Ovary (tissue), 9 donors: Measurements from ENCODE around the gene NTRK2. TPM values are rescaled to one million over a fixed set of nuclear protein-coding genes. Genes with fewer than 3 reads are reported as not detected.
A peak's percentile ranks its signal among the peaks of the same experiment; 100 is the strongest.

Source experiments
- DNase-seq, 5 donors: peaks; one replicate each; pipeline ENCODE4 v3.0.0-alpha.2; 2019 to 2020
- H3K27ac ChIP-seq, 2 donors: fragments of 200-600 bp; one replicate each; pipeline versions ENCODE4 v1.5.1 to v1.8.0; 2019 to 2022
- H3K27me3 ChIP-seq: fragments of 200-600 bp; one replicate; pipeline ENCODE4 v1.8.0; 2022
- H3K36me3 ChIP-seq: fragments of 200-600 bp; sonication (generic); one replicate; pipeline ENCODE4 v1.5.1; 2019
- H3K4me1 ChIP-seq: one replicate; pipeline ENCODE4 v1.8.1; 2013; ENCODE audit warnings: mild to moderate bottlenecking, moderate library complexity; ENCODE audit not compliant: insufficient read depth
- H3K4me3 ChIP-seq: fragments of 200-600 bp; sonication (generic); one replicate; pipeline ENCODE4 v1.5.1; 2017
- H3K9me3 ChIP-seq, 2 donors: fragments of 200-600 bp in 1 of 2; sonication (generic) in 1 of 2; one replicate each; pipeline versions ENCODE4 v1.5.1 to v1.8.1; 2013 to 2019; ENCODE audit warnings: mild to moderate bottlenecking in 1 of 2, moderate library complexity in 1 of 2
- EP300 ChIP-seq: sonication (generic); formaldehyde crosslinking; IDR thresholded peaks from one replicate; pipeline ENCODE4 v1.6.1; 2017; ENCODE audit warnings: antibody characterized with exemption
- POLR2A ChIP-seq: fragments of 450-650 bp; IDR thresholded peaks from one replicate; pipeline ENCODE4 v1.6.1; 2017; ENCODE audit warnings: antibody characterized with exemption, mild to moderate bottlenecking, moderate library complexity
- WGBS, 3 donors: extraction: QIAGEN DNeasy Blood & Tissue Kit in 1 of 3; methylation state at CpG; one replicate each; pipeline versions ENCODE4 v1.1.5 to v1.1.7; 2013 to 2017; 5-methylcytosine and 5-hydroxymethylcytosine counted together
- intact Hi-C, 4 donors: fragments of 100-400 bp; cut with DNase I; formaldehyde crosslinking; loops; one replicate each; pipeline versions ENCODE4 v1.11.0 to v1.15.1; 2022 to 2023
- polyA plus RNA-seq, 2 donors: library from polyadenylated mRNA; stranded (reverse); fragments of 200-250 nt in 1 of 2; fragments of 350-450 nt in 1 of 2; fragmentation: Illumina TruSeq in 1 of 2; extraction: RNeasy Lipid Tissue Mini Kit (QIAGEN cat#74804) in 1 of 2; gene quantifications; one replicate each; pipeline ENCODE4 v1.2.3, GENCODE V29; 2013 to 2014
- total RNA-seq, 7 donors: library from RNA; depleted of rRNA in 2 of 7; stranded (reverse); fragments of >200 nt in 2 of 7; fragmentation: NEBNext Ultra II Directional in 3 of 7; extraction: Animal tissue kit (Norgen Biotek cat#: 25700) in 3 of 7; gene quantifications; one replicate each; pipeline versions ENCODE4 v1.1.0 to v1.2.4, GENCODE V29; 2016 to 2023
- TF ChIP-seq, protein P1 (sequence below), 3 donors: fragments of 450-650 bp in 2 of 3; fragments of 200-600 bp in 1 of 3; IDR thresholded peaks; one replicate each; pipeline versions ENCODE4 v1.5.1 to v1.8.0; 2016 to 2022; ENCODE audit warnings: antibody characterized with exemption in 3 of 3, mild to moderate bottlenecking in 1 of 3
- donor health status: DM: no; HTN: no; CAD: no; lungs with moderate emphysema.
- donor health status: DM: no; HTN: no; CAD: no.
- donor health status: Bipolar disorder and iron deficiency.
- donor health status: DM: yes; HTN: yes; CAD: no.
- donor health status: DM: no; HTN: no; CAD: no.
- donor health status: DM: yes; HTN: yes; CAD: no.

NTRK2 gene
- total and polyA plus RNA-seq, 9 donors = 6.4 to 31.1 (median 10.8) TPM

DNA sequence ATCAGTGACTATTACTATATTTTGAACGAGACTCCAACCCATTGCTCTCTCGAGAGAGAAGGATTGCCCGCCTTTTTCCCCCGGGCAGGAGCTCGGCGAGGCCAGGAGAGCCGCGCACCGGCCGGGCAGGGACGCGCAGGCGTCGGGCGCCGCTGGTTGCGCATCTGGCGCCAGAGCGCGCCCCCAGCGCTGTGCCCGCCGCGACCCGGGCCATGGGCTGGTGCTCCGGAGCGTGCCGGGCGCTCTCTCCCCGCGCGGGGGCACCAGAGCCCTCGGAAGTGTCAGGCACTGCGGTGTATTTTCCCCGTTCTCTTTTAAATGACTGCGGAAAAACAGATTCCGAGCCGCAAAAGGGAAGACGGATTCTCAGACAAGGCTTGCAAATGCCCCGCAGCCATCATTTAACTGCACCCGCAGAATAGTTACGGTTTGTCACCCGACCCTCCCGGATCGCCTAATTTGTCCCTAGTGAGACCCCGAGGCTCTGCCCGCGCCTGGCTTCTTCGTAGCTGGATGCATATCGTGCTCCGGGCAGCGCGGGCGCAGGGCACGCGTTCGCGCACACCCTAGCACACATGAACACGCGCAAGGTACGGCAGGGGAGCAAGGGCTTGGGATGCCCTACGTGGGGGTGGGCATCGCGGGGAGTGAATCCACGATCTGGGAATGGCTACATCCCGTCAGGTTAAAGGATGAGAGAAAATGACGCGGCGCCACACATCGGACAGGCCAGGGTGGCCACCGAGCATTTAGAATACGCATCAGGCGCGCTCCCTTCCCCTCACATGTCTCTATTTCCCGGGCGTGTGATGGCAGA is 1.1 kb upstream of the NTRK2 start:
- H3K9me3 ChIP-seq = no peaks in the 10 kb centered on the region
- TF ChIP-seq, protein P1, sequence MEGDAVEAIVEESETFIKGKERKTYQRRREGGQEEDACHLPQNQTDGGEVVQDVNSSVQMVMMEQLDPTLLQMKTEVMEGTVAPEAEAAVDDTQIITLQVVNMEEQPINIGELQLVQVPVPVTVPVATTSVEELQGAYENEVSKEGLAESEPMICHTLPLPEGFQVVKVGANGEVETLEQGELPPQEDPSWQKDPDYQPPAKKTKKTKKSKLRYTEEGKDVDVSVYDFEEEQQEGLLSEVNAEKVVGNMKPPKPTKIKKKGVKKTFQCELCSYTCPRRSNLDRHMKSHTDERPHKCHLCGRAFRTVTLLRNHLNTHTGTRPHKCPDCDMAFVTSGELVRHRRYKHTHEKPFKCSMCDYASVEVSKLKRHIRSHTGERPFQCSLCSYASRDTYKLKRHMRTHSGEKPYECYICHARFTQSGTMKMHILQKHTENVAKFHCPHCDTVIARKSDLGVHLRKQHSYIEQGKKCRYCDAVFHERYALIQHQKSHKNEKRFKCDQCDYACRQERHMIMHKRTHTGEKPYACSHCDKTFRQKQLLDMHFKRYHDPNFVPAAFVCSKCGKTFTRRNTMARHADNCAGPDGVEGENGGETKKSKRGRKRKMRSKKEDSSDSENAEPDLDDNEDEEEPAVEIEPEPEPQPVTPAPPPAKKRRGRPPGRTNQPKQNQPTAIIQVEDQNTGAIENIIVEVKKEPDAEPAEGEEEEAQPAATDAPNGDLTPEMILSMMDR (IDR thresholded peaks at IDR 0.05) = peak in 2 of 3 donors; percentile 41 to 54
- TF ChIP-seq POLR2A = no peak
- H3K36me3 ChIP-seq = no peaks in the 10 kb centered on the region
- no peaks in the 10 kb centered on the region for H3K27me3 ChIP-seq
- H3K4me1 ChIP-seq = peaks cover 4% of the 10 kb centered on the region
- peak; percentile 40 to 83 (median 75) for DNase-seq
- peak overlapping the region; percentile 44 for H3K4me3 ChIP-seq
- H3K27ac ChIP-seq = peak overlapping the region in 1 of 2 donors; percentile 49
- 0 to 1% (median 0%) methylated on average over 74 to 76 of the region's 76 CpGs for WGBS, 3 donors
- intact Hi-C loops = no loop called here

DNA sequence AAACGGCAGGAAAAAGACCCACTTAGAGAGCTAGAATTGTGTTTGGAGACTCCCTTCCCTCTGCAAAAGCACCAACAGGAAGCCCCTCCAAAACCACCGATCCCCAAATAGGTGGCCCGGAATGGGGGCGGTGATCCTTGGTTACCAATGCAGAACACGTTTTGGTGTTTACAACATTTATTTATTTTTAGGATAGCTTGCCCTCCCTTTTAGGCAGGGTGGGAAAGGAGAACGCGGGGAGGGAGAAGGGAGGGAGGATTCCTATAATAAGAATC is 579 bp upstream of the NTRK2 start:
- Histone ChIP-seq H3K27ac (peak overlapping the region in 1 of 2 donors; percentile 49), H3K27me3 (no peaks in the 10 kb centered on the region), H3K36me3 (no peaks in the 10 kb centered on the region), H3K4me1 (peaks cover 4% of the 10 kb centered on the region), H3K9me3 (no peaks in the 10 kb centered on the region), H3K4me3 (peak overlapping the region; percentile 44)
- WGBS, 3 donors = 0 to 2% (median 1%) methylated on average over 7 of the region's 7 CpGs
- intact Hi-C loops = no loop called here
- no peak for DNase-seq
- TF ChIP-seq POLR2A = no peak
- TF ChIP-seq, protein P1 (IDR thresholded peaks at IDR 0.05) = no peak
- no peak for TF ChIP-seq EP300

DNA sequence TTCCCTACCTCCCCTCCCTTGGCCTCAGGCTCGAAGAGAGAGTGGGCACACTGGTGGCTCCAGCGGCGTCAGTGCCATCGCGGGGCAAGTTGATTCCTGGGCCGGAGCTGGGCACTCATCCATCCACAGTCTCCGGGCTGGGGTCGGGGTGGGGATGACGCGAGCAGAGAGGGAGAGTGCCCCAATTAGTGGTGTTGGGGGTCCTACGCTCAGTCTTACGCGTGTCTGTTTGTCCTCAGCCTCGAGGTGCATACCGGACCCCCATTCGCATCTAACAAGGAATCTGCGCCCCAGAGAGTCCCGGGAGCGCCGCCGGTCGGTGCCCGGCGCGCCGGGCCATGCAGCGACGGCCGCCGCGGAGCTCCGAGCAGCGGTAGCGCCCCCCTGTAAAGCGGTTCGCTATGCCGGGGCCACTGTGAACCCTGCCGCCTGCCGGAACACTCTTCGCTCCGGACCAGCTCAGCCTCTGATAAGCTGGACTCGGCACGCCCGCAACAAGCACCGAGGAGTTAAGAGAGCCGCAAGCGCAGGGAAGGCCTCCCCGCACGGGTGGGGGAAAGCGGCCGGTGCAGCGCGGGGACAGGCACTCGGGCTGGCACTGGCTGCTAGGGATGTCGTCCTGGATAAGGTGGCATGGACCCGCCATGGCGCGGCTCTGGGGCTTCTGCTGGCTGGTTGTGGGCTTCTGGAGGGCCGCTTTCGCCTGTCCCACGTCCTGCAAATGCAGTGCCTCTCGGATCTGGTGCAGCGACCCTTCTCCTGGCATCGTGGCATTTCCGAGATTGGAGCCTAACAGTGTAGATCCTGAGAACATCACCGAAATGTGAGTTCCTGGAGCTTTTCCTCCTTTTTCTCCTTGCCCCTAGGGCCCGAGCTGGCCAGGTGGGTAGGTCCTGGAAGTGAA is 861 bp downstream of the NTRK2 start:
- TF ChIP-seq, protein P1 (IDR thresholded peaks at IDR 0.05) = no peak
- no peak for TF ChIP-seq POLR2A
- no peak for TF ChIP-seq EP300
- H3K27ac ChIP-seq = peak overlapping the region in 1 of 2 donors; percentile 49
- 4 to 8% (median 6%) methylated on average over 66 to 67 of the region's 67 CpGs for WGBS, 3 donors
- H3K27me3 ChIP-seq = no peaks in the 10 kb centered on the region
- peak overlapping the region; percentile 44 for H3K4me3 ChIP-seq
- peaks cover 4% of the 10 kb centered on the region for H3K4me1 ChIP-seq
- H3K9me3 ChIP-seq = no peaks in the 10 kb centered on the region
- intact Hi-C loops = no loop called here
- no peaks in the 10 kb centered on the region for H3K36me3 ChIP-seq
- DNase-seq = peak; percentile 23 to 57 (median 46)

DNA sequence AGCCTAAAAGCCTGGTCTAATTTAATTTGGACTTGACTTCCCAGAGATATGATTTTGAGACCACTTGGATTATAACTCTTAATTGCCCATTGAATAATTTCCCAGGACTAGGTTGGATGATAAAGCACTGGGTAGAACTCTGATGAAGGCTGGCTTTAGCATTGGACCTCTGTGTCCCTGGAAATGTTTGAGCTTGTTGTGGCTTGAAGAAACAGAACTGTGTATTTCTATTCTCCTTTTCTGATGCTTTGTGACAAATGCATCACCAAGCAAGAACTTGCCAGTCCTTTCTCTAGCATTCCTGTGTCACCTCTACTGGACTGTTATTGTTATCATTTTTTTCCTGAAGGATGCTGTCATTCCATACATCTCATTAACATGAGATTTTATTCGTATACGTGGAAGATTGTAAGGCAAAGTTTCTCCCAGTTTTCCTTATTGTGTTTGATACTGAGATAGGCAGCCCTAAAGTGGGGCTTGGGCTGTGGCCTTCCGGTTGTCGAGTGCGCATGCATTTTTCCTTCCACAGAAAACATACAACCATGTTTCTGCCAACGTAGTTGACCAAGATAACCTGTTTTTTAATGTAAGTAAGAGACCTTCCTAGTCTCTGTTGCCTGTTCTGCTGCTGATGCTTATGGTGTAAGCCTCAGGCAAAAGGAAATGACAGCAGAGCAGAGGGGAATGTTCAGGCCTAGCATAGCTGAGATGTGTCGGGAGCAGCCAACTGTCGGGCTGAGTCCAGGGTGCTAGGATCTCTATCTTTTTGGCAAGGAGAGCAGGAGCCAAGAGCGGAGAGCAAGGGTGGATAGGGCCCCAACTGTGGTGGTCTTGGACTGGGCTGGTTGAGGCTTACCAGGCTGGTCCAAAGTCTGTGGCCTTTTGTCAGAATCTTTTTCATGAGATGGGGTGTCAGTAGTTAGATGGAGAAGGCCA is 2.3 kb downstream of the NTRK2 start:
- intact Hi-C loops = no loop called here
- Histone ChIP-seq H3K27me3 (no peaks in the 10 kb centered on the region), H3K9me3 (no peaks in the 10 kb centered on the region), H3K27ac (no peak overlapping the region), H3K36me3 (no peaks in the 10 kb centered on the region), H3K4me1 (peaks cover 4% of the 10 kb centered on the region), H3K4me3 (no peak overlapping the region)
- WGBS, 3 donors = 73 to 84% (median 74%) methylated on average over 9 of the region's 9 CpGs
- DNase-seq = no peak
- TF ChIP-seq EP300 (no peak), POLR2A (no peak)
- TF ChIP-seq, protein P1 (IDR thresholded peaks at IDR 0.05) = no peak
